Measurements from ENCODE around the gene SLC15A3.

DNA sequence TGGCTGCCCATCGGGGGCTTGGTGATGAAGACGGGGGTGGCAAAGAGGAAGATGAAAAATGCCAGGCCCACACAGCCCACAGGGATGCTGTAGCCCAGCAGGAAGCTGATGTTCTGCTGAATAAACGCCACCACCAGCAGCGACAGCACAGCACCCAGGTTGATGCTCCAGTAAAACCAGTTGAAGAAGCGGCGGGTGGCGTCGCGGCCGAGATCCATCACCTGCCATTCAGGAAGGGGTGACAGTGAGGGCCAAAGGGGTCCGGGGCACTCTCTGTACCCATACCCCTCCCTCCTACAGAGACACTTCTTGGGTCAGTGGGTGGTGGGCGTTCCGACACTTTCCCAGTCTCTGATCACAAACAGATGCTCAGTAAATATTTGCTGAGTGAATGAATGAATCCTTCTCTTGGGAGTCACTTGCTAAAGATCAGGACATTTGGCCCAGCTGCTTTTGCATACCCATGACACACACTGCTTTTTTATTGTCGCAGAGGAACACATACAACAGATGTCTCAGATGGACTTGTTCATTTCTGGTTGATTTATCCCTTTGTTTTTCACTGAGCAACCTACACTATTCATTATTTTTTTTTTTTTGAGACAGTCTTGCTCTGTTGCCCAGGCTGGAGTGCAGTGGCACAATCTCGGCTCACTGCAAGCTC, 5.2 kb downstream of the SLC15A3 start:
- TF ChIP-seq EZH2phosphoT487 (IDR thresholded peaks at IDR 0.05; ENCODE audit: borderline replicate concordance, low read length) = no peak
- no peak for TF ChIP-seq CTCF (IDR thresholded peaks at IDR 0.05; ENCODE audit: low read depth, low read length, poor library complexity, severe bottlenecking)

Measured in DOHH2 (cell line).